C4-2B (cell line): ENCODE data around the gene ROS1.

Experiments used
- CTCF ChIP-seq: fragments of 450-650 bp; conservative IDR thresholded peaks from 2 replicates; pipeline ENCODE4 v1.5.1; 2017; ENCODE audit warnings: mild to moderate bottlenecking
- ZFX ChIP-seq: fragments of 450-650 bp; IDR thresholded peaks from 2 replicates; pipeline ENCODE4 v1.6.1; 2017

GRCh38 chr6:117409420-117409819, 16.3 kb downstream of the ROS1 start:
- no peak for TF ChIP-seq CTCF
- TF ChIP-seq ZFX = no peak
